Mesodermal cell (in vitro differentiated cells): ENCODE measurements around the gene MAP3K1.

Experiments used
- H3K27ac ChIP-seq: 2 replicates; pipeline ENCODE4 v1.7.0; 2013; ENCODE audit warnings: mild to moderate bottlenecking, low read depth, low read length, moderate library complexity; ENCODE audit not compliant: severe bottlenecking
- H3K36me3 ChIP-seq: 2 replicates; pipeline ENCODE4 v1.7.1; 2013; ENCODE audit warnings: mild to moderate bottlenecking, low read length, moderate library complexity; ENCODE audit not compliant: control insufficient read depth, insufficient read depth
- H3K4me1 ChIP-seq: one replicate; pipeline ENCODE4 v1.7.1; 2013; ENCODE audit warnings: mild to moderate bottlenecking, low read length; ENCODE audit not compliant: insufficient read depth, control insufficient read depth, poor library complexity, severe bottlenecking
- H3K4me3 ChIP-seq: 2 replicates; pipeline ENCODE4 v1.7.0; 2013; ENCODE audit warnings: low read length, control low read depth, mild to moderate bottlenecking; ENCODE audit not compliant: insufficient read depth, poor library complexity, severe bottlenecking; ENCODE audit errors: extremely low read depth
- H3K9me3 ChIP-seq: 2 replicates; pipeline ENCODE4 v1.7.1; 2013; ENCODE audit warnings: mild to moderate bottlenecking, low read length, moderate library complexity; ENCODE audit not compliant: control insufficient read depth
- WGBS, 2 experiments: methylation state at CpG; one replicate each; pipeline ENCODE4 v1.1.5; 2013; ENCODE audit warnings: missing lambda C conversion rate in 2 of 2; ENCODE audit not compliant: insufficient coverage in 2 of 2; 5-methylcytosine and 5-hydroxymethylcytosine counted together

The MAP3K1 gene

GRCh38 chr5:56848206-56848605 lies 32.9 kb downstream of the MAP3K1 start:
- no peak overlapping the region for H3K4me3 ChIP-seq
- H3K4me1 ChIP-seq: peaks cover 36% of the 10 kb centered on the region
- no peaks in the 10 kb centered on the region for H3K36me3 ChIP-seq
- H3K9me3 ChIP-seq: no peaks in the 10 kb centered on the region
- H3K27ac ChIP-seq: no peak overlapping the region
- WGBS, 2 experiments: no CpG with 5 or more reads among the region's 1 CpG

GRCh38 chr5:56849671-56850070 lies 34.3 kb downstream of the MAP3K1 start:
- Histone ChIP-seq H3K4me1 (peaks cover 35% of the 10 kb centered on the region), H3K9me3 (no peaks in the 10 kb centered on the region), H3K36me3 (peaks cover 4% of the 10 kb centered on the region), H3K27ac (no peak overlapping the region), H3K4me3 (no peak overlapping the region)
- WGBS, 2 experiments: 100% methylated on average over 2 of the region's 2 CpGs; no CpG with 5 or more reads in 1 of the 2 experiments

GRCh38 chr5:56850423-56850822 lies 35.1 kb downstream of the MAP3K1 start:
- WGBS, 2 experiments: no CpG with 5 or more reads among the region's 2 CpGs
- peaks cover 4% of the 10 kb centered on the region for H3K36me3 ChIP-seq
- no peaks in the 10 kb centered on the region for H3K9me3 ChIP-seq
- no peak overlapping the region for H3K4me3 ChIP-seq
- peaks cover 27% of the 10 kb centered on the region for H3K4me1 ChIP-seq
- no peak overlapping the region for H3K27ac ChIP-seq

- Histone ChIP-seq H3K27ac (no peak overlapping the region), H3K36me3 (peaks cover 4% of the 10 kb centered on the region), H3K4me3 (no peak overlapping the region), H3K9me3 (no peaks in the 10 kb centered on the region), H3K4me1 (peaks cover 24% of the 10 kb centered on the region)
- WGBS, 2 experiments: 90 to 96% methylated on average over 3 to 4 of the region's 6 CpGs
These were observed 36.1 kb downstream of the MAP3K1 start for GRCh38 chr5:56851258-56851941.

- Histone ChIP-seq H3K4me3 (no peak overlapping the region), H3K36me3 (peaks cover 5% of the 10 kb centered on the region), H3K9me3 (no peaks in the 10 kb centered on the region), H3K27ac (no peak overlapping the region), H3K4me1 (peaks cover 24% of the 10 kb centered on the region)
- 100% methylated on average over 1 of the region's 3 CpGs; no CpG with 5 or more reads in 1 of the 2 experiments for WGBS, 2 experiments
These were observed 37.1 kb downstream of the MAP3K1 start for GRCh38 chr5:56852228-56853000.

GRCh38 chr5:56853698-56854097 lies 38.3 kb downstream of the MAP3K1 start:
- H3K9me3 ChIP-seq: no peaks in the 10 kb centered on the region
- peaks cover 18% of the 10 kb centered on the region for H3K36me3 ChIP-seq
- 93 to 97% methylated on average over 3 of the region's 4 CpGs for WGBS, 2 experiments
- H3K27ac ChIP-seq: no peak overlapping the region
- H3K4me3 ChIP-seq: no peak overlapping the region
- peaks cover 17% of the 10 kb centered on the region for H3K4me1 ChIP-seq

GRCh38 chr5:56854920-56855319 lies 39.6 kb downstream of the MAP3K1 start:
- H3K36me3 ChIP-seq: peaks cover 25% of the 10 kb centered on the region
- H3K4me1 ChIP-seq: peaks cover 14% of the 10 kb centered on the region
- WGBS, 2 experiments: no CpG with 5 or more reads among the region's 1 CpG
- H3K9me3 ChIP-seq: no peaks in the 10 kb centered on the region
- H3K27ac ChIP-seq: no peak overlapping the region
- H3K4me3 ChIP-seq: no peak overlapping the region

GRCh38 chr5:56856541-56857178 lies 41.3 kb downstream of the MAP3K1 start:
- peaks cover 9% of the 10 kb centered on the region for H3K4me1 ChIP-seq
- H3K36me3 ChIP-seq: peaks cover 42% of the 10 kb centered on the region
- no peaks in the 10 kb centered on the region for H3K9me3 ChIP-seq
- 82 to 99% methylated on average over 5 of the region's 5 CpGs for WGBS, 2 experiments
- H3K27ac ChIP-seq: no peak overlapping the region
- H3K4me3 ChIP-seq: no peak overlapping the region

GRCh38 chr5:56858777-56859442 lies 43.6 kb downstream of the MAP3K1 start:
- Histone ChIP-seq H3K27ac (no peak overlapping the region), H3K4me1 (no peaks in the 10 kb centered on the region), H3K4me3 (no peak overlapping the region), H3K9me3 (no peaks in the 10 kb centered on the region), H3K36me3 (peaks cover 59% of the 10 kb centered on the region)
- 100% methylated on average over 1 of the region's 2 CpGs for WGBS, 2 experiments

- H3K4me3 ChIP-seq: no peak overlapping the region
- no peaks in the 10 kb centered on the region for H3K9me3 ChIP-seq
- 92 to 100% methylated on average over 2 to 3 of the region's 4 CpGs for WGBS, 2 experiments
- no peak overlapping the region for H3K27ac ChIP-seq
- H3K36me3 ChIP-seq: peaks cover 85% of the 10 kb centered on the region
- H3K4me1 ChIP-seq: no peaks in the 10 kb centered on the region
These were observed 46.6 kb downstream of the MAP3K1 start for GRCh38 chr5:56861893-56862485.
